ENCODE results near the gene CLCA4. TPM values are rescaled to one million over a fixed set of nuclear protein-coding genes. Genes with fewer than 3 reads are reported as not detected.

The CLCA4 gene
- total RNA-seq (2012; rRNA removed) (not detected in 2 replicates), polyA plus RNA-seq (2012; rRNA removed) (not detected in 2 replicates), Bru-seq, nascent RNA (not detected), BruChase-seq, experiment 1, labeled RNA remaining after a 6-hour chase (not detected), BruChase-seq, experiment 2, labeled RNA remaining after a 2-hour chase (not detected)
- polyA plus RNA-seq (2012; cell fraction: cytosol; rRNA removed): not detected in 2 replicates
- not detected in 2 replicates for polyA plus RNA-seq (2012; cell fraction: nucleus; rRNA removed; ENCODE audit: low replicate concordance)
- long read RNA-seq: 0 reads

GRCh38 chr1:86546787-86547221 is at the start of gene CLCA4:
TSS of gene CLCA4 (plus strand) at chr1:86547078. CDS start at chr1:86547120, 42 bp downstream.
- Histone ChIP-seq H4K8ac (ENCODE audit: low read depth in 2 of 2, low read length in 2 of 2) (no peak within 1 kb of the TSS), H3K27ac (ENCODE audit: insufficient read depth, low read length) (no peak within 1 kb of the TSS), H3K27me3 (ENCODE audit: control insufficient read depth, insufficient read depth, low read length) (no peaks in the 10 kb centered on the region), H3K36me3 (ENCODE audit: control insufficient read depth, insufficient read depth, low read length) (no peaks in the 10 kb centered on the region), H2AK9ac (replicated peaks; ENCODE audit: low read depth, low read length, poor library complexity) (no peak within 1 kb of the TSS), H2BK15ac (ENCODE audit: low read depth, low read length) (no peak within 1 kb of the TSS), H3K14ac (replicated peaks; ENCODE audit: low read depth, low read length) (no peak within 1 kb of the TSS), H2AFZ (replicated peaks; ENCODE audit: low read length, poor library complexity) (no peak within 1 kb of the TSS), H3K4me2 (ENCODE audit: low read depth, low read length) (no peak within 1 kb of the TSS), H3K9ac (ENCODE audit: low read depth, low read length) (no peak within 1 kb of the TSS), H4K91ac (ENCODE audit: insufficient read depth, low read depth, low read length) (no peak within 1 kb of the TSS), H2BK20ac (ENCODE audit: low read depth, low read length) (no peak within 1 kb of the TSS), H2BK5ac (ENCODE audit: low read depth, low read length, poor library complexity, severe bottlenecking) (no peak within 1 kb of the TSS), H3K18ac (ENCODE audit: low read depth, low read length) (no peak within 1 kb of the TSS), H2BK120ac (ENCODE audit: low read depth, low read length) (no peak within 1 kb of the TSS), H2AK5ac (ENCODE audit: low read depth, low read length) (no peak within 1 kb of the TSS), H3K23ac (ENCODE audit: low read depth, low read length) (no peak within 1 kb of the TSS), H3K79me1 (ENCODE audit: low read depth in 1 of 2, low read length in 2 of 2) (no peaks in the 10 kb centered on the region), H3K56ac (ENCODE audit: extremely low read depth, insufficient read depth, low read length) (no peak within 1 kb of the TSS), H3K4me1 (ENCODE audit: control insufficient read depth, insufficient read depth, low read length) (no peaks in the 10 kb centered on the region), H4K20me1 (ENCODE audit: insufficient read depth, low read length) (no peaks in the 10 kb centered on the region), H3K4me3 (ENCODE audit: insufficient read depth, low read depth, low read length) (no peak within 1 kb of the TSS), H3K9me1 (ENCODE audit: insufficient read depth, low read length) (no peaks in the 10 kb centered on the region), H4K5ac (ENCODE audit: low read depth, low read length) (no peak within 1 kb of the TSS), H3K4ac (ENCODE audit: low read depth, low read length) (no peak within 1 kb of the TSS), H3K9me3 (ENCODE audit: control insufficient read depth, insufficient read depth, low read length) (no peaks in the 10 kb centered on the region)
- no TSS peak for BruUV-seq (replicated peaks)
- no peak for DNase-seq
- no peak for ATAC-seq (ENCODE audit: low read depth)
- no CpG with 5 or more reads among the region's 2 CpGs for WGBS, 2 experiments (ENCODE audit: extremely low coverage in 2 of 2, insufficient read length in 1 of 2)
- intact Hi-C loops (cut with micrococcal nuclease) (no loop called here), dilution Hi-C loops (cut with HindIII; ENCODE audit: low sequenced_read_pairs, unreplicated experiment) (no loop called here), in situ Hi-C loops (cut with MboI; ENCODE audit: low sequenced_read_pairs) (no loop called here)
- ChIA-PET CTCF (no interaction called here), POLR2A (ENCODE audit: unreplicated experiment) (no interaction called here)
- TF ChIP-seq POLR2A (IDR thresholded peaks at IDR 0.05; ENCODE audit: low read depth, low read length) (no peak), FOS (IDR thresholded peaks at IDR 0.05; ENCODE audit: low read depth, low read length) (no peak), RFX5 (IDR thresholded peaks at IDR 0.05; ENCODE audit: low read depth, low read length) (no peak), CEBPB (IDR thresholded peaks at IDR 0.05; ENCODE audit: low read depth, low read length) (no peak)
